Hepatocyte (in vitro differentiated cells): Measurements from ENCODE around the gene PRKAR1B. TPM values are rescaled to one million over a fixed set of nuclear protein-coding genes. Genes with fewer than 3 reads are reported as not detected.

Experiments
- DNase-seq: peaks from one replicate; pipeline ENCODE4 v3.0.0-alpha.2; 2016; ENCODE audit warnings: low spot score
- H2AFZ ChIP-seq: fragments of 200-600 bp; sonication (generic); 2 replicates; pipeline ENCODE4 v1.6.0; 2016; ENCODE audit warnings: antibody characterized with exemption, mild to moderate bottlenecking
- H3K27ac ChIP-seq: fragments of 200-600 bp; sonication (generic); 2 replicates; pipeline ENCODE4 v1.5.1; 2016; ENCODE audit warnings: mild to moderate bottlenecking
- H3K27me3 ChIP-seq: fragments of 200-600 bp; sonication (generic); 2 replicates; pipeline ENCODE4 v1.6.1; 2016
- H3K36me3 ChIP-seq: fragments of 200-600 bp; sonication (generic); replicated peaks from 2 replicates; pipeline ENCODE4 v1.5.1; 2016; ENCODE audit warnings: low read depth; ENCODE audit not compliant: insufficient read depth
- H3K4me1 ChIP-seq: fragments of 200-600 bp; sonication (generic); 2 replicates; pipeline ENCODE4 v1.5.1; 2016; ENCODE audit warnings: mild to moderate bottlenecking, moderate library complexity; ENCODE audit not compliant: insufficient read depth
- H3K4me2 ChIP-seq: fragments of 200-600 bp; sonication (generic); 2 replicates; pipeline ENCODE4 v1.6.0; 2016
- H3K4me3 ChIP-seq: fragments of 200-600 bp; sonication (generic); 2 replicates; pipeline ENCODE4 v1.5.1; 2016; ENCODE audit warnings: mild to moderate bottlenecking
- H3K79me2 ChIP-seq: fragments of 200-600 bp; sonication (generic); 2 replicates; pipeline ENCODE4 v1.6.0; 2017; ENCODE audit warnings: mild to moderate bottlenecking
- H3K9me2 ChIP-seq: fragments of 200-600 bp; sonication (generic); replicated peaks from 2 replicates; pipeline ENCODE4 v1.6.0; 2017; ENCODE audit warnings: mild to moderate bottlenecking; ENCODE audit not compliant: insufficient read depth
- H3K9me3 ChIP-seq: fragments of 200-600 bp; sonication (generic); 2 replicates; pipeline ENCODE4 v1.5.1; 2016; ENCODE audit warnings: low read depth, mild to moderate bottlenecking
- H4K20me1 ChIP-seq: fragments of 200-600 bp; sonication (generic); 2 replicates; pipeline ENCODE4 v1.6.0; 2016; ENCODE audit warnings: mild to moderate bottlenecking; ENCODE audit not compliant: insufficient read depth, poor library complexity, severe bottlenecking
- EZH2 ChIP-seq: fragments of 200-600 bp; sonication (generic); IDR thresholded peaks from 2 replicates; pipeline ENCODE4 v1.6.1; 2016; ENCODE audit warnings: antibody characterized with exemption, mild to moderate bottlenecking, borderline replicate concordance
- EZH2phosphoT487 ChIP-seq: fragments of 200-600 bp; sonication (generic); IDR thresholded peaks from one replicate; pipeline ENCODE4 v1.6.1; 2018; ENCODE audit warnings: antibody characterized with exemption, mild to moderate bottlenecking, low read depth, moderate library complexity; ENCODE audit not compliant: unreplicated experiment, severe bottlenecking
- WGBS: methylation state at CpG from one replicate; pipeline ENCODE4 v1.1.6; 2016; ENCODE audit warnings: low lambda C conversion rate; ENCODE audit errors: missing lambda C conversion rate; 5-methylcytosine and 5-hydroxymethylcytosine counted together
- polyA plus RNA-seq: library from polyadenylated mRNA; unstranded; fragments of >200 nt; fragmentation: Nextera tagmentation; extraction: Ambion mirVana; gene quantifications from 2 replicates; pipeline ENCODE4 v1.2.1, GENCODE V29; 2016
- total RNA-seq: library from RNA; depleted of rRNA; stranded (reverse); fragments of >200 nt; gene quantifications from 2 replicates; pipeline ENCODE4 v1.2.3, GENCODE V29; 2014
- TF ChIP-seq, protein P1 (sequence below): fragments of 200-600 bp; sonication (generic); IDR thresholded peaks from 2 replicates; pipeline ENCODE4 v1.5.1; 2016; ENCODE audit warnings: antibody characterized with exemption, mild to moderate bottlenecking; ENCODE audit not compliant: poor library complexity

Gene PRKAR1B
- total and polyA plus RNA-seq, 2 experiments from 2014 or later: 16.6 to 28.7 TPM

- Histone ChIP-seq H3K79me2 (no peaks in the 10 kb centered on the region), H3K4me1 (peaks cover 22% of the 10 kb centered on the region), H2AFZ (no peak overlapping the region), H3K27me3 (no peaks in the 10 kb centered on the region), H4K20me1 (no peaks in the 10 kb centered on the region), H3K27ac (no peak overlapping the region), H3K4me3 (no peak overlapping the region), H3K9me2 (no peaks in the 10 kb centered on the region), H3K9me3 (no peaks in the 10 kb centered on the region), H3K36me3 (no peaks in the 10 kb centered on the region), H3K4me2 (no peak overlapping the region)
- TF ChIP-seq EZH2: no peak
- no peak for TF ChIP-seq EZH2phosphoT487
- TF ChIP-seq, protein P1, sequence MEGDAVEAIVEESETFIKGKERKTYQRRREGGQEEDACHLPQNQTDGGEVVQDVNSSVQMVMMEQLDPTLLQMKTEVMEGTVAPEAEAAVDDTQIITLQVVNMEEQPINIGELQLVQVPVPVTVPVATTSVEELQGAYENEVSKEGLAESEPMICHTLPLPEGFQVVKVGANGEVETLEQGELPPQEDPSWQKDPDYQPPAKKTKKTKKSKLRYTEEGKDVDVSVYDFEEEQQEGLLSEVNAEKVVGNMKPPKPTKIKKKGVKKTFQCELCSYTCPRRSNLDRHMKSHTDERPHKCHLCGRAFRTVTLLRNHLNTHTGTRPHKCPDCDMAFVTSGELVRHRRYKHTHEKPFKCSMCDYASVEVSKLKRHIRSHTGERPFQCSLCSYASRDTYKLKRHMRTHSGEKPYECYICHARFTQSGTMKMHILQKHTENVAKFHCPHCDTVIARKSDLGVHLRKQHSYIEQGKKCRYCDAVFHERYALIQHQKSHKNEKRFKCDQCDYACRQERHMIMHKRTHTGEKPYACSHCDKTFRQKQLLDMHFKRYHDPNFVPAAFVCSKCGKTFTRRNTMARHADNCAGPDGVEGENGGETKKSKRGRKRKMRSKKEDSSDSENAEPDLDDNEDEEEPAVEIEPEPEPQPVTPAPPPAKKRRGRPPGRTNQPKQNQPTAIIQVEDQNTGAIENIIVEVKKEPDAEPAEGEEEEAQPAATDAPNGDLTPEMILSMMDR: no peak
- 95% methylated on average over 10 of the region's 10 CpGs for WGBS
- no peak for DNase-seq
Measured at GRCh38 chr7:534959-535358, 192.1 kb downstream of the PRKAR1B start.

- Histone ChIP-seq H3K27ac (no peak overlapping the region), H3K4me1 (peaks cover 13% of the 10 kb centered on the region), H4K20me1 (no peaks in the 10 kb centered on the region), H3K79me2 (no peaks in the 10 kb centered on the region), H3K4me2 (no peak overlapping the region), H3K27me3 (no peaks in the 10 kb centered on the region), H2AFZ (no peak overlapping the region), H3K4me3 (no peak overlapping the region), H3K9me2 (no peaks in the 10 kb centered on the region), H3K36me3 (no peaks in the 10 kb centered on the region), H3K9me3 (no peaks in the 10 kb centered on the region)
- TF ChIP-seq EZH2 (no peak), EZH2phosphoT487 (no peak)
- TF ChIP-seq, protein P1: no peak
- no peak for DNase-seq
- WGBS: 90% methylated on average over 8 of the region's 8 CpGs
Measured at GRCh38 chr7:534075-534474, 193.0 kb downstream of the PRKAR1B start.

DNA sequence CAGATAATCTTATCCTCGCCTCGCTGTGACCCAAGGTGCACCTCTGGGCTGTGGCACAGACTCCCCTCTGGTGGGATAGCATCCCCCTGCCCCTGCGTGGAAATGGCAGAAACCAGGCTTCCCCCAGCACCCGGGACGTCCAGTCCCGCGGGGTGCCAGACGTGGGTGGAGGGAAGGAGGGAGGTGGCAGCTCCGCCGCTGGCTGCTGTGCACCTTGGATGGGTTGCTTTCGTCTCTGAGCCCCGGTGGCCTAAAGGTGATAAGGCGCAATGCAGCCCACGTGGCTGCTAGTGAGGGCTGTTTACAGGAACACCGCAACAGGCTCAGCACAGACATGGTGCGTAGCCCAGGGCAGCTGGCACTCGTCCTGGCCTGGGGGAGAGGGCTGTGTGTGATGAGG is 193.8 kb downstream of the PRKAR1B start:
- Histone ChIP-seq H3K4me3 (no peak overlapping the region), H3K9me3 (no peaks in the 10 kb centered on the region), H4K20me1 (no peaks in the 10 kb centered on the region), H3K79me2 (no peaks in the 10 kb centered on the region), H3K9me2 (no peaks in the 10 kb centered on the region), H3K27me3 (no peaks in the 10 kb centered on the region), H3K36me3 (no peaks in the 10 kb centered on the region), H3K27ac (no peak overlapping the region), H3K4me1 (peaks cover 5% of the 10 kb centered on the region), H2AFZ (no peak overlapping the region), H3K4me2 (no peak overlapping the region)
- TF ChIP-seq EZH2phosphoT487: no peak
- TF ChIP-seq, protein P1: no peak
- TF ChIP-seq EZH2: no peak
- no peak for DNase-seq
- WGBS: 83% methylated on average over 17 of the region's 17 CpGs
